WTC11 (cell line): Measurements from ENCODE around the gene ZNF20. TPM values are rescaled to one million over a fixed set of nuclear protein-coding genes. Genes with fewer than 3 reads are reported as not detected.

ENCODE experiments used
- ATAC-seq: fragments of 200-7000 bp; cut with Tn5 transposase; 2 replicates; pipeline ENCODE4 v1.10.0; 2021; ENCODE audit warnings: mild to moderate bottlenecking, moderate library complexity
- CTCF ChIA-PET: fragments of 300-600 bp; sonication (Branson Sonifier 250); formaldehyde crosslinking; loops from one replicate; lab custom pipeline; 2021; ENCODE audit warnings: antibody characterized with exemption; lab: Charles Lee
- POLR2A ChIA-PET: fragments of 350-600 bp; sonication (Branson Sonifier 250); formaldehyde crosslinking; loops from one replicate; lab custom pipeline; 2021; ENCODE audit warnings: antibody characterized with exemption; lab: Charles Lee
- DNase-seq: peaks from one replicate; pipeline ENCODE4 v3.0.0; 2021; ENCODE audit warnings: low spot score
- H3K27ac Mint-ChIP-seq: 2 replicates; pipeline ENCODE4 v1.8.0; 2021; ENCODE audit warnings: mixed read lengths
- H3K27me3 Mint-ChIP-seq: 2 replicates; pipeline ENCODE4 v1.8.0; 2021; ENCODE audit warnings: low read depth, mild to moderate bottlenecking, moderate library complexity, mixed read lengths
- H3K36me3 Mint-ChIP-seq: 2 replicates; pipeline ENCODE4 v1.8.0; 2021; ENCODE audit warnings: mixed read lengths
- H3K4me1 Mint-ChIP-seq: 2 replicates; pipeline ENCODE4 v1.8.0; 2022; ENCODE audit warnings: mixed read lengths
- H3K4me3 Mint-ChIP-seq: 2 replicates; pipeline ENCODE4 v1.8.0; 2021; ENCODE audit warnings: mild to moderate bottlenecking, moderate library complexity, mixed read lengths
- H3K9me3 Mint-ChIP-seq: 2 replicates; pipeline ENCODE4 v1.8.0; 2021; ENCODE audit warnings: mixed read lengths
- CTCF ChIP-seq: fragments of 200-600 bp; IDR thresholded peaks from 2 replicates; pipeline ENCODE4 v1.8.0; 2022; ENCODE audit warnings: antibody characterized with exemption
- EMX1 ChIP-seq: fragments of 250-450 bp; sonication (Bioruptor Pico); IDR thresholded peaks from 2 replicates; pipeline ENCODE4 v1.8.0; 2021; ENCODE audit warnings: mild to moderate bottlenecking
- KAT7 ChIP-seq: sonication (generic); formaldehyde crosslinking; IDR thresholded peaks from 2 replicates; pipeline ENCODE4 v1.8.1; 2023; ENCODE audit warnings: missing genetic modification reagents, mild to moderate bottlenecking, borderline replicate concordance
- NR1H2 ChIP-seq: sonication (generic); formaldehyde crosslinking; IDR thresholded peaks from 2 replicates; pipeline ENCODE4 v1.9.0; 2021; ENCODE audit warnings: mild to moderate bottlenecking, moderate library complexity, missing genetic modification reagents
- NR2C2 ChIP-seq: sonication (generic); formaldehyde crosslinking; IDR thresholded peaks from 2 replicates; pipeline ENCODE4 v1.8.0; 2022; ENCODE audit warnings: mild to moderate bottlenecking, missing genetic modification reagents
- ZMAT4 ChIP-seq: fragments of 250-450 bp; sonication (Bioruptor Pico); IDR thresholded peaks from 2 replicates; pipeline ENCODE4 v1.9.0; 2021; ENCODE audit warnings: mild to moderate bottlenecking
- ZNF425 ChIP-seq: fragments of 250-450 bp; sonication (Bioruptor Pico); conservative IDR thresholded peaks from 2 replicates; pipeline ENCODE4 v1.9.0; 2021; ENCODE audit warnings: mild to moderate bottlenecking
- total RNA-seq: library from RNA; stranded (reverse); gene quantifications from 3 replicates; pipeline ENCODE4 v1.2.3, GENCODE V29; 2021
- TF ChIP-seq, protein P1 (sequence below): sonication (generic); formaldehyde crosslinking; IDR thresholded peaks from 2 replicates; pipeline ENCODE4 v1.8.1; 2022; ENCODE audit warnings: low read depth, missing genetic modification reagents, borderline replicate concordance
- TF ChIP-seq, protein P2 (sequence below): sonication (generic); formaldehyde crosslinking; IDR thresholded peaks from 2 replicates; pipeline ENCODE4 v1.8.0; 2022; ENCODE audit warnings: missing genetic modification reagents
- TF ChIP-seq, protein P3 (sequence below): sonication (generic); formaldehyde crosslinking; IDR thresholded peaks from 2 replicates; pipeline ENCODE4 v1.8.1; 2023; ENCODE audit warnings: mild to moderate bottlenecking, missing genetic modification reagents, borderline replicate concordance

ZNF20 gene
- total RNA-seq, 1 experiment from 2014 or later: 7.8 TPM

DNA sequence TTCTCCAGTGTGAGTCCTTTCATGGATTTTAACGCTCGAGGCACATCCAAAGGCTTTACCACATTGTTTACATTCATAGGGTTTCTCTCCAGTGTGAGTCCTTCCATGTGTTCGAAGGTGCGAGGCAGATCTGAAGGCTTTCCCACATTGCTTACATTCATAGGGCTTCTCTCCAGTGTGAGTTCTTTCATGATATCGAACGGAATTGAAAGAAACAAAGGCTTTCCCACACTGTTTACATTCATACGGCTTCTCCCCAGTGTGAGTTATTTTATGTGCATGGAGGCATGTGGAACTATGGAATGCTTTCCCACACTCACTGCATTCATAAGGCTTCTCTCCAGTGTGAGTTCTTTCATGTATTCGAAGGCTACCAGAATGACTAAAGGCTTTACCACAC lies 5.2 kb upstream of the ZNF20 start (continued):
- TF ChIP-seq, protein P1, sequence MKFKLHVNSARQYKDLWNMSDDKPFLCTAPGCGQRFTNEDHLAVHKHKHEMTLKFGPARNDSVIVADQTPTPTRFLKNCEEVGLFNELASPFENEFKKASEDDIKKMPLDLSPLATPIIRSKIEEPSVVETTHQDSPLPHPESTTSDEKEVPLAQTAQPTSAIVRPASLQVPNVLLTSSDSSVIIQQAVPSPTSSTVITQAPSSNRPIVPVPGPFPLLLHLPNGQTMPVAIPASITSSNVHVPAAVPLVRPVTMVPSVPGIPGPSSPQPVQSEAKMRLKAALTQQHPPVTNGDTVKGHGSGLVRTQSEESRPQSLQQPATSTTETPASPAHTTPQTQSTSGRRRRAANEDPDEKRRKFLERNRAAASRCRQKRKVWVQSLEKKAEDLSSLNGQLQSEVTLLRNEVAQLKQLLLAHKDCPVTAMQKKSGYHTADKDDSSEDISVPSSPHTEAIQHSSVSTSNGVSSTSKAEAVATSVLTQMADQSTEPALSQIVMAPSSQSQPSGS (CRISPR knock-in tag): no peak
- no peak for TF ChIP-seq NR2C2 (CRISPR knock-in tag)
- TF ChIP-seq ZNF425 (CRISPR knock-in tag): no peak
- TF ChIP-seq, protein P2, sequence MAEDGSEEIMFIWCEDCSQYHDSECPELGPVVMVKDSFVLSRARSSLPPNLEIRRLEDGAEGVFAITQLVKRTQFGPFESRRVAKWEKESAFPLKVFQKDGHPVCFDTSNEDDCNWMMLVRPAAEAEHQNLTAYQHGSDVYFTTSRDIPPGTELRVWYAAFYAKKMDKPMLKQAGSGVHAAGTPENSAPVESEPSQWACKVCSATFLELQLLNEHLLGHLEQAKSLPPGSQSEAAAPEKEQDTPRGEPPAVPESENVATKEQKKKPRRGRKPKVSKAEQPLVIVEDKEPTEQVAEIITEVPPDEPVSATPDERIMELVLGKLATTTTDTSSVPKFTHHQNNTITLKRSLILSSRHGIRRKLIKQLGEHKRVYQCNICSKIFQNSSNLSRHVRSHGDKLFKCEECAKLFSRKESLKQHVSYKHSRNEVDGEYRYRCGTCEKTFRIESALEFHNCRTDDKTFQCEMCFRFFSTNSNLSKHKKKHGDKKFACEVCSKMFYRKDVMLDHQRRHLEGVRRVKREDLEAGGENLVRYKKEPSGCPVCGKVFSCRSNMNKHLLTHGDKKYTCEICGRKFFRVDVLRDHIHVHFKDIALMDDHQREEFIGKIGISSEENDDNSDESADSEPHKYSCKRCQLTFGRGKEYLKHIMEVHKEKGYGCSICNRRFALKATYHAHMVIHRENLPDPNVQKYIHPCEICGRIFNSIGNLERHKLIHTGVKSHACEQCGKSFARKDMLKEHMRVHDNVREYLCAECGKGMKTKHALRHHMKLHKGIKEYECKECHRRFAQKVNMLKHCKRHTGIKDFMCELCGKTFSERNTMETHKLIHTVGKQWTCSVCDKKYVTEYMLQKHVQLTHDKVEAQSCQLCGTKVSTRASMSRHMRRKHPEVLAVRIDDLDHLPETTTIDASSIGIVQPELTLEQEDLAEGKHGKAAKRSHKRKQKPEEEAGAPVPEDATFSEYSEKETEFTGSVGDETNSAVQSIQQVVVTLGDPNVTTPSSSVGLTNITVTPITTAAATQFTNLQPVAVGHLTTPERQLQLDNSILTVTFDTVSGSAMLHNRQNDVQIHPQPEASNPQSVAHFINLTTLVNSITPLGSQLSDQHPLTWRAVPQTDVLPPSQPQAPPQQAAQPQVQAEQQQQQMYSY (CRISPR knock-in tag): no peak
- no peak for TF ChIP-seq KAT7
- TF ChIP-seq EMX1 (CRISPR knock-in tag): no peak

DNA sequence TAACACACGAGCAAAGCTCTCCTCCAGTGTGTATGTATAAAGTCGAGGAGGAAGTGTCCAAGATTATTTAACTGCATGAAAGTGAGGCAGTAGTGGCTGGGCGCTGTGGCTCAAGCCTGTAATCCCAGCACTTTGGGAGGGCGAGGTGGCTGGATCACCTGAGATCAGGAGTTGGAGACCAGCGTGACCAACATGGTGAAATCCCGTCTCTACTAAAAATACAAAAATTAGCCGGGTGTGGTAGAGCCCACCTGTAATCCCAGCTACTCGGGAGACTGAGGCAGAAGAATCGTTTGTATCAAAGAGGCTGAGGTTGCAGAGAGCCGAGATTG lies 1.2 kb upstream of the ZNF20 start:
- H3K9me3 Mint-ChIP-seq: peaks cover 18% of the 10 kb centered on the region
- ATAC-seq (no peak), DNase-seq (no peak)
- H3K4me1 Mint-ChIP-seq: peaks cover 30% of the 10 kb centered on the region
- peak overlapping the region; percentile 86 for H3K27ac Mint-ChIP-seq
- H3K4me3 Mint-ChIP-seq: peak overlapping the region; percentile 94; the same call in 1 of the 2 replicates
- ChIA-PET CTCF (interaction anchor here (0.6 to 2.5 kb wide), 26 partner anchors 13 to 824 kb away, joined by 3 to 84 read pairs (median 12); partner anchors contain the start of genes ZNF136, ZNF439, ZNF491 and ZNF625), POLR2A (interaction anchor here (2.1 to 2.5 kb wide), 3 partner anchors 15 to 217 kb away, joined by 8 to 17 read pairs (median 15); partner anchors contain the start of genes ZNF625 and ZNF700)
- peaks cover 36% of the 10 kb centered on the region for H3K36me3 Mint-ChIP-seq
- TF ChIP-seq KAT7 (no peak), CTCF (0 out of 2 replicates have a peak, but pooled peaks have one; percentile 6)
- H3K27me3 Mint-ChIP-seq: no peaks in the 10 kb centered on the region

DNA sequence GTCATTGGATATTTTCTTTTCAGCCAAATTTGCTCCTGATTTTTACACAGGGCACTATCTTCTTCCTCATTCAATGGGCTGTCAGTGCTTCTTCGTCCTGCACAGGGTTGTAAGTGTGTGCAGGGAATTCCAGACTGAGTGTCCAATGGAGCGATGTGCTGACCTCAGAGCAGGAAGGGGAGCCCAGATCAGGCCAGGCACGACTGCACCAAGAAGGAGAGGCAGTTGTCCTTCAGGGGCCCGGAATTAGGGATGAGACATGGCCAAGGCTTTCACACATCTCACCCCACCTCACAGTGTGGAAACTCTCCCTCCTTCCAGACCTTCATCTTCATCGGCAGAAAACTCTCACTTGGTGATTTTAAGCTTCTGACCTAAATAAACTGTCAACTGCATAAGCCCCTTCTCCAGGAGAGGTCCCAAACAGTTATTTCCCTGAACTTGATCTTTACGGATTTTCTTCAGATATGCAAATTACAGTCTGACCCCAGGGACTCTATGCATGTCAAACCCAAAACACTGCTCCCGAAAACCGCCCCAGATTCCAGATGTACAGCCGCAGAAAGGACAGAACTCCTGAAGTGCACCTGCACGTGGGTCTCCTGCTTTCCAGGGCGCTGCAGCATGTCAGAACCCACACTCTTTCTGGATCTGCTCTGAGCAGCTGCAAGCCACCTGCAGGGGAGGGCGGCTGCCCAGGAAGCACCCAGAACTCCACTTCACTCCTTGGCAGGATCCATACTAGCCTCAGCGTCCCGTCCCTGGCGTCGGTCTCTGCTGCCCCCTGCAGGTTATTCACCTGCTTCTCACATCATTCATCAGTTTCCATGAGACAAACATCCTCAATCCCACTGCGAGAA lies 625 bp upstream of the ZNF20 start:
- Mint-ChIP-seq H3K9me3 (peaks cover 13% of the 10 kb centered on the region), H3K4me3 (peak overlapping the region; percentile 94), H3K36me3 (peaks cover 33% of the 10 kb centered on the region), H3K4me1 (peaks cover 30% of the 10 kb centered on the region), H3K27ac (peak overlapping the region; percentile 86), H3K27me3 (no peaks in the 10 kb centered on the region)
- ChIA-PET CTCF (interaction anchor here (0.5 to 2.5 kb wide), 46 partner anchors 8 to 825 kb away, joined by 3 to 84 read pairs (median 6); partner anchors contain the start of genes ZNF136, ZNF433, ZNF439 and ZNF442), POLR2A (interaction anchor here (0.5 to 2.5 kb wide), 23 partner anchors 10 to 732 kb away, joined by 3 to 17 read pairs (median 4); partner anchors contain the start of genes ZNF136, ZNF433, ZNF439 and ZNF442)
- DNase-seq: peak; percentile 90
- ATAC-seq: peak; percentile 61
- TF ChIP-seq ZMAT4 (CRISPR knock-in tag) (0 out of 2 replicates have a peak, but pooled peaks have one; percentile 24), NR1H2 (CRISPR knock-in tag) (no peak), CTCF (peak; percentile 86)
- TF ChIP-seq, protein P3, sequence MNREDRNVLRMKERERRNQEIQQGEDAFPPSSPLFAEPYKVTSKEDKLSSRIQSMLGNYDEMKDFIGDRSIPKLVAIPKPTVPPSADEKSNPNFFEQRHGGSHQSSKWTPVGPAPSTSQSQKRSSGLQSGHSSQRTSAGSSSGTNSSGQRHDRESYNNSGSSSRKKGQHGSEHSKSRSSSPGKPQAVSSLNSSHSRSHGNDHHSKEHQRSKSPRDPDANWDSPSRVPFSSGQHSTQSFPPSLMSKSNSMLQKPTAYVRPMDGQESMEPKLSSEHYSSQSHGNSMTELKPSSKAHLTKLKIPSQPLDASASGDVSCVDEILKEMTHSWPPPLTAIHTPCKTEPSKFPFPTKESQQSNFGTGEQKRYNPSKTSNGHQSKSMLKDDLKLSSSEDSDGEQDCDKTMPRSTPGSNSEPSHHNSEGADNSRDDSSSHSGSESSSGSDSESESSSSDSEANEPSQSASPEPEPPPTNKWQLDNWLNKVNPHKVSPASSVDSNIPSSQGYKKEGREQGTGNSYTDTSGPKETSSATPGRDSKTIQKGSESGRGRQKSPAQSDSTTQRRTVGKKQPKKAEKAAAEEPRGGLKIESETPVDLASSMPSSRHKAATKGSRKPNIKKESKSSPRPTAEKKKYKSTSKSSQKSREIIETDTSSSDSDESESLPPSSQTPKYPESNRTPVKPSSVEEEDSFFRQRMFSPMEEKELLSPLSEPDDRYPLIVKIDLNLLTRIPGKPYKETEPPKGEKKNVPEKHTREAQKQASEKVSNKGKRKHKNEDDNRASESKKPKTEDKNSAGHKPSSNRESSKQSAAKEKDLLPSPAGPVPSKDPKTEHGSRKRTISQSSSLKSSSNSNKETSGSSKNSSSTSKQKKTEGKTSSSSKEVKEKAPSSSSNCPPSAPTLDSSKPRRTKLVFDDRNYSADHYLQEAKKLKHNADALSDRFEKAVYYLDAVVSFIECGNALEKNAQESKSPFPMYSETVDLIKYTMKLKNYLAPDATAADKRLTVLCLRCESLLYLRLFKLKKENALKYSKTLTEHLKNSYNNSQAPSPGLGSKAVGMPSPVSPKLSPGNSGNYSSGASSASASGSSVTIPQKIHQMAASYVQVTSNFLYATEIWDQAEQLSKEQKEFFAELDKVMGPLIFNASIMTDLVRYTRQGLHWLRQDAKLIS (CRISPR knock-in tag): no peak
